Breast epithelium (tissue), 3 donors: Measurements from ENCODE around the gene SLC1A5.

Experiments used
- CTCF ChIP-seq, 3 donors: fragments of 450-650 bp; IDR thresholded peaks; one replicate each; pipeline ENCODE4 v1.5.1; 2016 to 2017; ENCODE audit warnings: antibody characterized with exemption in 3 of 3, mild to moderate bottlenecking in 3 of 3, moderate library complexity in 3 of 3
- POLR2AphosphoS5 ChIP-seq, 3 donors: sonication (generic); formaldehyde crosslinking; IDR thresholded peaks; one replicate each; pipeline ENCODE4 v1.6.1; 2017; ENCODE audit warnings: antibody characterized with exemption in 3 of 3

GRCh38 chr19:46785054-46785979 lies 3.1 kb downstream of the SLC1A5 start:
- TF ChIP-seq CTCF (IDR thresholded peaks at IDR 0.05) (no peak), POLR2AphosphoS5 (IDR thresholded peaks at IDR 0.05) (no peak)
